HCT116 (cell line): ENCODE measurements around the gene WDR31. TPM values are rescaled to one million over a fixed set of nuclear protein-coding genes. Genes with fewer than 3 reads are reported as not detected.

Source experiments
- ATAC-seq: fragments of 200-7000 bp; cut with Tn5 transposase; 2 replicates; pipeline ENCODE4 v1.9.1; 2020; ENCODE audit warnings: mild to moderate bottlenecking, moderate library complexity
- BruUV-seq: library from RNA; stranded (reverse); fragments of 400-500 nt; replicated peaks from 2 replicates; lab custom pipeline; 2021; lab: Mats Ljungman, UMichigan
- CTCF ChIA-PET: fragments of 300-600 bp; sonication (Branson Sonifier 250); formaldehyde crosslinking; loops from one replicate; lab custom pipeline; 2021; ENCODE audit warnings: antibody characterized with exemption; lab: Charles Lee
- POLR2A ChIA-PET: fragments of 300-600, 350-600 bp; sonication (Branson Sonifier 250); formaldehyde crosslinking; loops from one replicate; lab custom pipeline; 2021; ENCODE audit warnings: antibody characterized with exemption; lab: Charles Lee
- RAD21 ChIA-PET, 2 experiments: fragments of 300-600 bp; sonication (Branson Sonifier 250); formaldehyde crosslinking; loops; one replicate each; lab custom pipeline; 2023; ENCODE audit warnings: low total read pairs in 2 of 2; ENCODE audit not compliant: uncharacterized antibody in 2 of 2, unreplicated experiment in 2 of 2, low non-redundant PET in 1 of 2; lab: Charles Lee
- DNase-seq: peaks from one replicate; pipeline ENCODE4 v3.0.0-alpha.2; 2010; ENCODE audit warnings: low read depth, low spot score
- H2AFZ ChIP-seq: fragments of 200-600 bp; shearing (Covaris generic), sonication (generic); 2 replicates; pipeline ENCODE4 v1.6.1; 2017; ENCODE audit warnings: low read depth, mixed run types, mixed read lengths, antibody characterized with exemption, low read length; ENCODE audit not compliant: poor library complexity, severe bottlenecking
- H3K27ac ChIP-seq: 2 replicates; pipeline ENCODE4 v1.5.1; 2012; ENCODE audit warnings: low read depth, low read length
- H3K27me3 ChIP-seq: fragments of 200-600 bp; sonication (generic); 2 replicates; pipeline ENCODE4 v1.6.1; 2016; ENCODE audit warnings: mixed run types, low read length, mixed read lengths; ENCODE audit not compliant: insufficient read depth
- H3K36me3 ChIP-seq, 2 experiments: fragments of 200-500 bp in 1 of 2; fragments of 200-600 bp in 1 of 2; sonication (Bioruptor generic) in 1 of 2; sonication (generic) in 1 of 2; 2 replicates each; pipeline versions ENCODE4 v1.5.1 to v1.6.1; 2014 to 2016; ENCODE audit warnings: low read length in 2 of 2, inconsistent platforms in 1 of 2, mixed read lengths in 1 of 2, mixed run types in 1 of 2; ENCODE audit not compliant: insufficient read depth in 2 of 2, control insufficient read depth in 1 of 2
- H3K4me1 ChIP-seq, 2 experiments: fragments of 200-600 bp in 1 of 2; sonication (generic) in 1 of 2; 2 replicates each; pipeline versions ENCODE4 v1.5.1 to v1.6.1; 2012 to 2017; ENCODE audit warnings: low read length in 2 of 2, inconsistent platforms in 1 of 2, mild to moderate bottlenecking in 1 of 2, mixed read lengths in 1 of 2, mixed run types in 1 of 2, moderate library complexity in 1 of 2; ENCODE audit not compliant: insufficient read depth in 2 of 2, control insufficient read depth in 1 of 2
- H3K4me2 ChIP-seq: fragments of 200-600 bp; sonication (generic); 2 replicates; pipeline ENCODE4 v1.6.1; 2017; ENCODE audit warnings: mixed run types, low read length, mixed read lengths
- H3K4me3 ChIP-seq, 2 experiments: fragments of 200-600 bp in 1 of 2; sonication (generic) in 1 of 2; replicated peaks in 1 of 2; 2 replicates each; pipeline ENCODE4 v1.5.1; 2011 to 2016; ENCODE audit warnings: low read length in 2 of 2, control low read depth in 1 of 2, low read depth in 1 of 2, mild to moderate bottlenecking in 1 of 2, mixed read lengths in 1 of 2, mixed run types in 1 of 2
- H3K79me2 ChIP-seq: fragments of 200-600 bp; sonication (generic); 2 replicates; pipeline ENCODE4 v1.6.1; 2017; ENCODE audit warnings: mild to moderate bottlenecking, mixed run types, low read length, moderate library complexity, mixed read lengths; ENCODE audit not compliant: insufficient read depth
- H3K9ac ChIP-seq: fragments of 200-600 bp; sonication (generic); 2 replicates; pipeline ENCODE4 v1.6.1; 2016; ENCODE audit warnings: low read length, mixed read lengths
- H3K9me2 ChIP-seq: fragments of 200-600 bp; sonication (generic), shearing (Covaris generic); 2 replicates; pipeline ENCODE4 v1.6.1; 2017; ENCODE audit warnings: mixed run types, mild to moderate bottlenecking, moderate library complexity; ENCODE audit not compliant: insufficient read depth
- H3K9me3 ChIP-seq, 2 experiments: fragments of 200-500 bp in 1 of 2; fragments of 200-600 bp in 1 of 2; sonication (Bioruptor generic) in 1 of 2; sonication (generic) in 1 of 2; 2 replicates each; pipeline ENCODE4 v1.6.1; 2014 to 2017; ENCODE audit warnings: low read length in 2 of 2, mixed read lengths in 2 of 2, inconsistent platforms in 1 of 2, low read depth in 1 of 2, mild to moderate bottlenecking in 1 of 2, mixed run types in 1 of 2, moderate library complexity in 1 of 2; ENCODE audit not compliant: control insufficient read depth in 1 of 2, insufficient read depth in 1 of 2
- H4K20me1 ChIP-seq: fragments of 200-600 bp; sonication (generic), shearing (Covaris generic); 2 replicates; pipeline ENCODE4 v1.6.1; 2017; ENCODE audit warnings: mixed run types, mild to moderate bottlenecking, moderate library complexity; ENCODE audit not compliant: insufficient read depth
- EGR1 ChIP-seq: IDR thresholded peaks from 2 replicates; pipeline ENCODE4 v1.6.1; 2012; ENCODE audit warnings: low read depth
- EZH2phosphoT487 ChIP-seq: fragments of 200-600 bp; IDR thresholded peaks from 2 replicates; pipeline ENCODE4 v1.6.1; 2018; ENCODE audit warnings: antibody characterized with exemption, borderline replicate concordance
- FOSL1 ChIP-seq: IDR thresholded peaks from 2 replicates; pipeline ENCODE4 v1.6.1; 2012; ENCODE audit warnings: low read depth
- JUND ChIP-seq: IDR thresholded peaks from 2 replicates; pipeline ENCODE4 v1.6.1; 2012
- POLR2A ChIP-seq: IDR thresholded peaks from 2 replicates; pipeline ENCODE4 v1.7.0; 2011; ENCODE audit warnings: borderline replicate concordance; ENCODE audit not compliant: insufficient read depth, insufficient read length; ENCODE audit errors: extremely low read depth
- SIN3A ChIP-seq: IDR thresholded peaks from 2 replicates; pipeline ENCODE4 v1.6.1; 2012; ENCODE audit warnings: low read depth
- TCF7L2 ChIP-seq: IDR thresholded peaks from 2 replicates; pipeline ENCODE4 v1.7.0; 2011; ENCODE audit warnings: borderline replicate concordance, inconsistent platforms; ENCODE audit not compliant: insufficient read depth, insufficient read length; ENCODE audit errors: extremely low read depth
- ZFX ChIP-seq: fragments of 450-650 bp; IDR thresholded peaks from 2 replicates; pipeline ENCODE4 v1.6.1; 2017
- intact Hi-C: fragments of 100-400 bp; cut with micrococcal nuclease; formaldehyde crosslinking; loops from 2 replicates; pipeline ENCODE4 v1.10.0; 2022
- total RNA-seq: library from RNA; stranded (reverse); gene quantifications from one replicate; pipeline ENCODE4 v1.2.1, GENCODE V29; 2021; ENCODE audit not compliant: unreplicated experiment
- TF ChIP-seq, protein P1 (sequence below): IDR thresholded peaks from 2 replicates; pipeline ENCODE4 v1.6.1; 2011; ENCODE audit warnings: mild to moderate bottlenecking, low read length, moderate library complexity; ENCODE audit not compliant: insufficient replicate concordance; ENCODE audit errors: extremely low read depth
- TF ChIP-seq, protein P2 (sequence below): IDR thresholded peaks from 2 replicates; pipeline ENCODE4 v1.6.1; 2012

WDR31 gene
- total RNA-seq, 1 experiment from 2014 or later: 5.9 TPM

DNA sequence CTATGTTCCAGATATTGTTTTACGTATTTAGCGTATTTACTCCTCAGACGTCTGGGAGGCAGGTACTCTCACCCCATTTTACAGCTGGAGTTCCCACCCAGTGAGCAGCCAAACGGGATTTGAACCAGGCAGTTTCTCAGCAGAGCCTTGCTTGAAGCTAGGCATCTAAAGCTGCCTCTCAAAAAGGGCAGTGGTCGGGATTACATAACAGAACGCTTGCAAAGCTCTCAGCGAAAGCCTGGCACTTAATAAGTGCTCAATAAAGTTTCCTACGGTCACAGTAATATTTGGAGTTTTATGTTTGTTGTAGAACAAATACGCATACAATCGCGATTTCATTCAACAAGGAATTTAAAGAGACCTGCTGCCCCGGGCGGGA, 9.0 kb upstream of the WDR31 start:
- BruUV-seq: no TSS peak
- Histone ChIP-seq H3K4me1 (peaks cover 3 to 34% of the 10 kb centered on the region in 2 experiments; a peak in 3 of 4 replicates), H3K79me2 (peaks cover 22% of the 10 kb centered on the region), H3K27ac (no peak overlapping the region), H2AFZ (peak overlapping the region; percentile 99), H3K4me3 (peak overlapping the region; percentile 64 to 72), H3K9me3 (no peaks in the 10 kb centered on the region), H4K20me1 (no peaks in the 10 kb centered on the region), H3K27me3 (no peaks in the 10 kb centered on the region), H3K9me2 (no peaks in the 10 kb centered on the region), H3K36me3 (no peaks in the 10 kb centered on the region), H3K4me2 (peak overlapping the region; percentile 98), H3K9ac (peak overlapping the region; percentile 31; the same call in 1 of the 2 replicates)
- peak; percentile 3; the same call in 1 of the 2 replicates for ATAC-seq
- ChIA-PET POLR2A (interaction anchor here (1.8 kb wide), 1 partner anchor 9 kb away, joined by 13 read pairs; the partner anchor contains the start of gene WDR31), CTCF (no interaction called here), RAD21 (interaction anchor here in 1 of 2 experiments (0.6 kb wide), 1 partner anchor 749 kb away, joined by 6 read pairs; no protein-coding TSS in a partner anchor)
- no peak for DNase-seq
- TF ChIP-seq TCF7L2: no peak
- intact Hi-C loops: no loop called here

DNA sequence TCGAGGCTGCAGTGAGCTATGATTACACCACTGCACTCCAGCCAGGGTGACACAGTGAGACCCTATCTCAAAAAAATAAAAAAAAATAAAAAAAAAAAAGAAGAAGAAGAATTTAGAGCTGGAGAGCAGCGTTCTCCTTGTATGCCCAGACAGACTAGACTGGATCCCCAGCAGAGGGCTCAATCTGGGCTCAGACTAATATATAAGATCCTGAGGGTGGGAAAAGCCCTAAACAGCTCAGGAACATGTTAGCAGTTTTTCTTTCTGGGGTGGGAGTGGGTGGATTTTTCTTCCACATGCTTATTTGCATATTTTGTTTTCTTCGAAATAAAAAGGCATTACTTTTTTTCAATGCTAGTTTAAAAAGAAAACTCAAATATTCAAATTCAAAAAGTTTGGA, 8.4 kb upstream of the WDR31 start:
- no peak overlapping the region for H3K9ac ChIP-seq
- H3K4me1 ChIP-seq: peaks cover 3 to 34% of the 10 kb centered on the region in 2 experiments; a peak in 3 of 4 replicates
- no TSS peak for BruUV-seq
- intact Hi-C loops: no loop called here
- ChIA-PET CTCF (no interaction called here), POLR2A (interaction anchor here (1.0 kb wide), 1 partner anchor 62 kb away, joined by 3 read pairs; the partner anchor contains the start of genes C9orf43 and POLE3), RAD21 (no interaction called here)
- H3K36me3 ChIP-seq: no peaks in the 10 kb centered on the region
- no peak for DNase-seq
- H3K9me3 ChIP-seq: no peaks in the 10 kb centered on the region
- no peak overlapping the region for H3K4me3 ChIP-seq
- TF ChIP-seq, protein P1, sequence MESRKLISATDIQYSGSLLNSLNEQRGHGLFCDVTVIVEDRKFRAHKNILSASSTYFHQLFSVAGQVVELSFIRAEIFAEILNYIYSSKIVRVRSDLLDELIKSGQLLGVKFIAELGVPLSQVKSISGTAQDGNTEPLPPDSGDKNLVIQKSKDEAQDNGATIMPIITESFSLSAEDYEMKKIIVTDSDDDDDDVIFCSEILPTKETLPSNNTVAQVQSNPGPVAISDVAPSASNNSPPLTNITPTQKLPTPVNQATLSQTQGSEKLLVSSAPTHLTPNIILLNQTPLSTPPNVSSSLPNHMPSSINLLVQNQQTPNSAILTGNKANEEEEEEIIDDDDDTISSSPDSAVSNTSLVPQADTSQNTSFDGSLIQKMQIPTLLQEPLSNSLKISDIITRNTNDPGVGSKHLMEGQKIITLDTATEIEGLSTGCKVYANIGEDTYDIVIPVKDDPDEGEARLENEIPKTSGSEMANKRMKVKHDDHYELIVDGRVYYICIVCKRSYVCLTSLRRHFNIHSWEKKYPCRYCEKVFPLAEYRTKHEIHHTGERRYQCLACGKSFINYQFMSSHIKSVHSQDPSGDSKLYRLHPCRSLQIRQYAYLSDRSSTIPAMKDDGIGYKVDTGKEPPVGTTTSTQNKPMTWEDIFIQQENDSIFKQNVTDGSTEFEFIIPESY: no peak
- no peak for TF ChIP-seq ZFX
- TF ChIP-seq JUND: no peak
- TF ChIP-seq, protein P2, sequence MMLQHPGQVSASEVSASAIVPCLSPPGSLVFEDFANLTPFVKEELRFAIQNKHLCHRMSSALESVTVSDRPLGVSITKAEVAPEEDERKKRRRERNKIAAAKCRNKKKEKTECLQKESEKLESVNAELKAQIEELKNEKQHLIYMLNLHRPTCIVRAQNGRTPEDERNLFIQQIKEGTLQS: no peak
- no peak for TF ChIP-seq SIN3A
- TF ChIP-seq EGR1: no peak
- TF ChIP-seq FOSL1: no peak
- TF ChIP-seq EZH2phosphoT487: no peak
- no peak for TF ChIP-seq POLR2A
- no peaks in the 10 kb centered on the region for H3K27me3 ChIP-seq
- no peak for ATAC-seq
- no peak overlapping the region for H3K4me2 ChIP-seq
- H3K9me2 ChIP-seq: no peaks in the 10 kb centered on the region
- H3K27ac ChIP-seq: no peak overlapping the region
- peaks cover 22% of the 10 kb centered on the region for H3K79me2 ChIP-seq
- H4K20me1 ChIP-seq: no peaks in the 10 kb centered on the region
- H2AFZ ChIP-seq: peak overlapping the region; percentile 99
